K562 (cell line): ENCODE results near the gene ZBTB9. TPM values are rescaled to one million over a fixed set of nuclear protein-coding genes. Genes with fewer than 3 reads are reported as not detected.

ENCODE experiments used
- ATAC-seq: fragments of 200-7000 bp; cut with Tn5 transposase; 3 replicates; pipeline ENCODE4 v1.9.1; 2020; ENCODE audit warnings: moderate library complexity
- BruUV-seq: library from RNA; stranded (reverse); fragments of 400-500 nt; replicated peaks from 2 replicates; lab custom pipeline; 2021; lab: Mats Ljungman, UMichigan
- CTCF ChIA-PET: fragments of 300-600 bp; formaldehyde crosslinking; extraction: SDS; loops from one replicate; lab custom pipeline; 2021; ENCODE audit warnings: low intra/inter-chr PET ratio; lab: Yijun Ruan, JAX
- POLR2A ChIA-PET: fragments of 300-600, 350-650 bp; sonication (Branson Sonifier 250); formaldehyde crosslinking; extraction: SDS; loops from one replicate; lab custom pipeline; 2021; ENCODE audit warnings: antibody characterized with exemption, inconsistent platforms; lab: Yijun Ruan, JAX
- DNase-seq, 4 experiments: peaks; one replicate each; pipeline versions ENCODE4 v3.0.0 to v3.0.0-alpha.2; 2011 to 2018; ENCODE audit warnings: low spot score in 3 of 4, mixed read lengths in 3 of 4; ENCODE audit errors: extremely low read depth in 1 of 4
- FAIRE-seq: peaks from 2 replicates; lab custom pipeline; 2011; peaks lifted over from hg19 to GRCh38; lab: Jason Lieb, UNC
- H2AFZ ChIP-seq: 2 replicates; pipeline ENCODE4 v1.6.0; 2011; ENCODE audit warnings: low read depth, low read length, control low read depth, inconsistent platforms
- H3K27ac ChIP-seq: fragments of 200-600 bp; 3 replicates; pipeline ENCODE4 v1.8.0; 2011; ENCODE audit warnings: low read depth, mild to moderate bottlenecking, control low read depth, inconsistent platforms, low read length, moderate library complexity, mixed read lengths; ENCODE audit errors: extremely low read depth
- H3K27me3 ChIP-seq, 2 experiments: fragments of 300-600 bp in 1 of 2; 2 replicates in 1 of 2; 3 replicates in 1 of 2; pipeline versions ENCODE4 v1.6.0 to v1.8.0; 2011; ENCODE audit warnings: inconsistent platforms in 2 of 2, low read length in 2 of 2, mild to moderate bottlenecking in 1 of 2, mixed read lengths in 1 of 2, moderate library complexity in 1 of 2; ENCODE audit not compliant: control insufficient read depth in 2 of 2, insufficient read depth in 2 of 2
- H3K36me3 ChIP-seq: fragments of 300-600 bp; 3 replicates; pipeline ENCODE4 v1.8.0; 2011; ENCODE audit warnings: mild to moderate bottlenecking, low read length, inconsistent platforms; ENCODE audit not compliant: control insufficient read depth, insufficient read depth
- H3K4me1 ChIP-seq, 2 experiments: fragments of 200-600 bp in 1 of 2; replicated peaks in 1 of 2; 2 replicates in 1 of 2; 3 replicates in 1 of 2; pipeline versions ENCODE4 v1.5.1 to v1.8.0; 2011; ENCODE audit warnings: inconsistent platforms in 2 of 2, low read length in 2 of 2, mild to moderate bottlenecking in 1 of 2, mixed read lengths in 1 of 2, moderate library complexity in 1 of 2; ENCODE audit not compliant: control insufficient read depth in 2 of 2, insufficient read depth in 2 of 2
- H3K4me2 ChIP-seq: 2 replicates; pipeline ENCODE4 v1.6.1; 2011; ENCODE audit warnings: low read length, control low read depth, inconsistent platforms, mixed read lengths; ENCODE audit not compliant: insufficient read depth
- H3K4me3 ChIP-seq: fragments of 200-600 bp; sonication (generic), shearing (Covaris generic); 2 replicates; pipeline ENCODE4 v1.5.1; 2016; ENCODE audit warnings: control low read depth, inconsistent platforms
- H3K79me2 ChIP-seq: fragments of 200-600 bp; 3 replicates; pipeline ENCODE4 v1.8.0; 2011; ENCODE audit warnings: low read length, inconsistent platforms; ENCODE audit not compliant: control insufficient read depth, insufficient read depth
- H3K9ac ChIP-seq, 2 experiments: 2 replicates each; pipeline versions ENCODE4 v1.6.0 to v1.6.1; 2011; ENCODE audit warnings: low read depth in 2 of 2, low read length in 2 of 2, control low read depth in 1 of 2, inconsistent platforms in 1 of 2, mild to moderate bottlenecking in 1 of 2, mixed read lengths in 1 of 2; ENCODE audit not compliant: insufficient read depth in 1 of 2
- H3K9me1 ChIP-seq: one replicate; pipeline ENCODE4 v1.6.0; 2011; ENCODE audit warnings: inconsistent platforms, mild to moderate bottlenecking, low read length, moderate library complexity; ENCODE audit not compliant: control insufficient read depth, insufficient read depth
- H3K9me3 ChIP-seq: replicated peaks from 2 replicates; pipeline ENCODE4 v1.5.1; 2011; ENCODE audit warnings: low read depth, low read length, inconsistent platforms; ENCODE audit not compliant: control insufficient read depth, insufficient read depth
- H4K20me1 ChIP-seq: replicated peaks from 2 replicates; pipeline ENCODE4 v1.6.1; 2011; ENCODE audit warnings: low read length, inconsistent platforms, mixed read lengths; ENCODE audit not compliant: control insufficient read depth, insufficient read depth
- E2F3 ChIP-seq: fragments of 250-450 bp; sonication (Bioruptor Pico); IDR thresholded peaks from 2 replicates; pipeline ENCODE4 v1.4.0; 2020; ENCODE audit warnings: mild to moderate bottlenecking
- JUNB ChIP-seq: fragments of 450-650 bp; formaldehyde crosslinking; conservative IDR thresholded peaks from 2 replicates; pipeline ENCODE4 v1.4.0; 2020; ENCODE audit warnings: mild to moderate bottlenecking
- KDM2B ChIP-seq: fragments of 250-450 bp; sonication (Bioruptor Pico); IDR thresholded peaks from 2 replicates; pipeline ENCODE4 v1.8.0; 2021; ENCODE audit warnings: mild to moderate bottlenecking, moderate library complexity
- NONO ChIP-seq, 2 experiments: fragments of 200-400 bp in 1 of 2; fragments of 450-650 bp in 1 of 2; formaldehyde crosslinking in 1 of 2; IDR thresholded peaks; 2 replicates each; pipeline ENCODE4 v1.6.1; 2017; ENCODE audit warnings: low read depth in 2 of 2, mild to moderate bottlenecking in 2 of 2, moderate library complexity in 2 of 2, low read length in 1 of 2
- TEAD4 ChIP-seq, 2 experiments: sonication (generic) in 1 of 2; formaldehyde crosslinking in 1 of 2; IDR thresholded peaks; 2 replicates each; pipeline versions ENCODE4 v1.6.1 to v1.8.0; 2012 to 2022; ENCODE audit warnings: borderline replicate concordance in 1 of 2, inconsistent platforms in 1 of 2, low read length in 1 of 2, mild to moderate bottlenecking in 1 of 2, missing genetic modification reagents in 1 of 2
- ZSCAN29 ChIP-seq: fragments of 450-650 bp; IDR thresholded peaks from 2 replicates; pipeline ENCODE4 v1.6.1; 2017
- WGBS: fragments of 100-300 bp; shearing (Covaris generic); methylation state at CpG from one replicate; pipeline ENCODE4 v1.1.6; 2016; ENCODE audit warnings: low coverage, mixed read lengths; ENCODE audit not compliant: insufficient coverage; ENCODE audit errors: missing lambda C conversion rate; 5-methylcytosine and 5-hydroxymethylcytosine counted together
- in situ Hi-C: fragments of 300-500 bp; cut with MboI; formaldehyde crosslinking; loops from 4 replicates; pipeline ENCODE4 v1.15.0; 2018; ENCODE audit warnings: inconsistent platforms, mixed read lengths
- intact Hi-C: fragments of 100-400 bp; cut with micrococcal nuclease; formaldehyde crosslinking; loops from 2 replicates; pipeline ENCODE4 v1.14.2; 2022
- polyA plus RNA-seq, 8 experiments: library from polyadenylated mRNA; depleted of rRNA in 4 of 8; stranded (reverse) in 5 of 8; unstranded in 3 of 8; fragments of >200 nt; fragmentation: Nextera tagmentation in 2 of 8; fragmentation: Illumina TruSeq in 1 of 8; extraction: Ambion mirVana in 2 of 8; extraction: Trizol in 1 of 8; gene quantifications; 2 replicates each; pipeline versions ENCODE4 v1.2.1 to v1.2.3, GENCODE V29; 2011 to 2014; ENCODE audit warnings: inconsistent platforms in 1 of 8, missing spikeins in 1 of 8
- total RNA-seq, 7 experiments: library from RNA; depleted of rRNA in 6 of 7; stranded (reverse); fragments of >200 nt in 6 of 7; fragmentation: Illumina TruSeq in 2 of 7; extraction: Trizol in 2 of 7; gene quantifications; 2 replicates each; pipeline versions ENCODE4 v1.2.1 to v1.2.3, GENCODE V29; 2011 to 2021; ENCODE audit warnings: low replicate concordance in 1 of 7
- TF ChIP-seq, protein P1 (sequence below), 2 experiments: fragments of 450-650 bp; IDR thresholded peaks; 2 replicates each; pipeline ENCODE4 v1.6.1; 2016; ENCODE audit warnings: mild to moderate bottlenecking in 2 of 2, borderline replicate concordance in 1 of 2, low read depth in 1 of 2, moderate library complexity in 1 of 2

Gene ZBTB9
- total and polyA plus RNA-seq, 9 of the 15 experiments (the other 6 are each of a cell fraction or from before 2014, with no cell fraction given) = 1.9 to 19.5 (median 10.4) TPM

DNA sequence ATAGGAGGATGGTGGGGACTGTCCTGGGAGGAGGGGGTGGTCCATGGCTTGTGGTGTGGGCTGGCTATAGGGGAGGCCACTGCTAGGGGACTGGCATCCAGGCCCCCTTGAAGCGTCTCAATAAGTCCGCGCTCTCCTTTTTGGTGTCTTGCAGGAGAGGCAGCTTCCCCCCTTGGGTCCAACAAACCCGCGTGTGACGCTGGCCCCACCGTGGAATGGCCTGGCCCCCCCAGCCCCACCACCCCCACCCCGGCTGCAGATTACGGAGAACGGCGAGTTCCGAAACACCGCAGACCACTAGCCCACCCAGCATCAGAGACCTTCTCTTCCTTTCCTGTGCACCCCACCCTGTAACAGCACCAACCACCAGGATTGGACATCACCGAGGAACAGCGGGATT is 2.8 kb upstream of the ZBTB9 start:
- H3K9me3 ChIP-seq = no peaks in the 10 kb centered on the region
- no peak for ATAC-seq
- no peaks in the 10 kb centered on the region for H4K20me1 ChIP-seq
- H3K4me3 ChIP-seq = no peak overlapping the region
- TF ChIP-seq E2F3 (CRISPR knock-in tag) (no peak), KDM2B (CRISPR knock-in tag) (no peak)
- no peak overlapping the region for H2AFZ ChIP-seq
- H3K9ac ChIP-seq = peak overlapping the region in 1 of 2 experiments; percentile 38; a peak in 1 of 4 replicates
- peaks cover 35% of the 10 kb centered on the region for H3K79me2 ChIP-seq
- in situ Hi-C loops (no loop called here), intact Hi-C loops (no loop called here)
- H3K36me3 ChIP-seq = peaks cover 53% of the 10 kb centered on the region; the same call in 2 of the 3 replicates
- FAIRE-seq = no peak
- H3K27me3 ChIP-seq = no peaks in the 10 kb centered on the region
- BruUV-seq = no TSS peak
- POLR2A ChIA-PET = interaction anchor here (4.0 kb wide), 1 partner anchor 11 kb away, joined by 30 read pairs; no protein-coding TSS in a partner anchor
- H3K9me1 ChIP-seq = no peaks in the 10 kb centered on the region
- CTCF ChIA-PET = no interaction called here
- no peak overlapping the region for H3K4me2 ChIP-seq
- no peak overlapping the region for H3K27ac ChIP-seq
- DNase-seq = no peak
- 94% methylated on average over 5 of the region's 15 CpGs for WGBS
- H3K4me1 ChIP-seq = peaks cover 6 to 20% of the 10 kb centered on the region in 2 experiments; a peak in 4 of 5 replicates

DNA sequence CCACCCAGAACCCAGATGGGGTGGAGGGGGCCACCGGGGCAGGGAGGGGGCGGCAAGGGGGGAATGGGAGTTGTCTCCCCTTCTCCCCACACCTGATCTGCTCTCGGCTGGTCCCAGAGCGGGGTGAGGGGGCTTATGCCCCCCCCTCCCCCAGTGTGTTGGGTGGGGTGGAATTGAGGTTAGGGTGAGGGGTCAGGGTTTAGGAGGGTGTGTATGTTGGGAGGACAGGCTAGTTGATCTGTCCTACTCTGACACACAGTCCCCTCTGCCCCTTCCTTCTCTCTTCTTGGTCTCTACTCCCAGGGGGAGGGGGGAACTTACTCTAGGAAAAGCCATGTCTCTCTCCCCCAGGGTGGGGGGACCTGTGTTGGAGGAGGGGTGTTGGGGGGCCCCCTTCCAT is 1.9 kb upstream of the ZBTB9 start:
- Histone ChIP-seq H3K4me3 (0 out of 2 replicates have a peak overlapping the region, but pooled peaks have one; percentile 6), H3K36me3 (peaks cover 53% of the 10 kb centered on the region), H3K27me3 (no peaks in the 10 kb centered on the region), H3K4me2 (0 out of 2 replicates have a peak overlapping the region, but pooled peaks have one; percentile 94), H3K9me3 (no peaks in the 10 kb centered on the region), H3K79me2 (peaks cover 35% of the 10 kb centered on the region), H4K20me1 (no peaks in the 10 kb centered on the region), H3K9me1 (no peaks in the 10 kb centered on the region), H3K9ac (0 out of 4 replicates have a peak overlapping the region, but pooled peaks of 1 of the 2 experiments have one; percentile 15), H2AFZ (no peak overlapping the region), H3K27ac (no peak overlapping the region), H3K4me1 (peaks cover 6 to 20% of the 10 kb centered on the region in 2 experiments; a peak in 4 of 5 replicates)
- in situ Hi-C loops = no loop called here
- no TSS peak for BruUV-seq
- FAIRE-seq (no peak), DNase-seq (no peak), ATAC-seq (no peak)
- POLR2A ChIA-PET = no interaction called here
- intact Hi-C loops = no loop called here
- WGBS = 83% methylated on average over 1 of the region's 4 CpGs
- CTCF ChIA-PET = no interaction called here
- TF ChIP-seq, protein P1, sequence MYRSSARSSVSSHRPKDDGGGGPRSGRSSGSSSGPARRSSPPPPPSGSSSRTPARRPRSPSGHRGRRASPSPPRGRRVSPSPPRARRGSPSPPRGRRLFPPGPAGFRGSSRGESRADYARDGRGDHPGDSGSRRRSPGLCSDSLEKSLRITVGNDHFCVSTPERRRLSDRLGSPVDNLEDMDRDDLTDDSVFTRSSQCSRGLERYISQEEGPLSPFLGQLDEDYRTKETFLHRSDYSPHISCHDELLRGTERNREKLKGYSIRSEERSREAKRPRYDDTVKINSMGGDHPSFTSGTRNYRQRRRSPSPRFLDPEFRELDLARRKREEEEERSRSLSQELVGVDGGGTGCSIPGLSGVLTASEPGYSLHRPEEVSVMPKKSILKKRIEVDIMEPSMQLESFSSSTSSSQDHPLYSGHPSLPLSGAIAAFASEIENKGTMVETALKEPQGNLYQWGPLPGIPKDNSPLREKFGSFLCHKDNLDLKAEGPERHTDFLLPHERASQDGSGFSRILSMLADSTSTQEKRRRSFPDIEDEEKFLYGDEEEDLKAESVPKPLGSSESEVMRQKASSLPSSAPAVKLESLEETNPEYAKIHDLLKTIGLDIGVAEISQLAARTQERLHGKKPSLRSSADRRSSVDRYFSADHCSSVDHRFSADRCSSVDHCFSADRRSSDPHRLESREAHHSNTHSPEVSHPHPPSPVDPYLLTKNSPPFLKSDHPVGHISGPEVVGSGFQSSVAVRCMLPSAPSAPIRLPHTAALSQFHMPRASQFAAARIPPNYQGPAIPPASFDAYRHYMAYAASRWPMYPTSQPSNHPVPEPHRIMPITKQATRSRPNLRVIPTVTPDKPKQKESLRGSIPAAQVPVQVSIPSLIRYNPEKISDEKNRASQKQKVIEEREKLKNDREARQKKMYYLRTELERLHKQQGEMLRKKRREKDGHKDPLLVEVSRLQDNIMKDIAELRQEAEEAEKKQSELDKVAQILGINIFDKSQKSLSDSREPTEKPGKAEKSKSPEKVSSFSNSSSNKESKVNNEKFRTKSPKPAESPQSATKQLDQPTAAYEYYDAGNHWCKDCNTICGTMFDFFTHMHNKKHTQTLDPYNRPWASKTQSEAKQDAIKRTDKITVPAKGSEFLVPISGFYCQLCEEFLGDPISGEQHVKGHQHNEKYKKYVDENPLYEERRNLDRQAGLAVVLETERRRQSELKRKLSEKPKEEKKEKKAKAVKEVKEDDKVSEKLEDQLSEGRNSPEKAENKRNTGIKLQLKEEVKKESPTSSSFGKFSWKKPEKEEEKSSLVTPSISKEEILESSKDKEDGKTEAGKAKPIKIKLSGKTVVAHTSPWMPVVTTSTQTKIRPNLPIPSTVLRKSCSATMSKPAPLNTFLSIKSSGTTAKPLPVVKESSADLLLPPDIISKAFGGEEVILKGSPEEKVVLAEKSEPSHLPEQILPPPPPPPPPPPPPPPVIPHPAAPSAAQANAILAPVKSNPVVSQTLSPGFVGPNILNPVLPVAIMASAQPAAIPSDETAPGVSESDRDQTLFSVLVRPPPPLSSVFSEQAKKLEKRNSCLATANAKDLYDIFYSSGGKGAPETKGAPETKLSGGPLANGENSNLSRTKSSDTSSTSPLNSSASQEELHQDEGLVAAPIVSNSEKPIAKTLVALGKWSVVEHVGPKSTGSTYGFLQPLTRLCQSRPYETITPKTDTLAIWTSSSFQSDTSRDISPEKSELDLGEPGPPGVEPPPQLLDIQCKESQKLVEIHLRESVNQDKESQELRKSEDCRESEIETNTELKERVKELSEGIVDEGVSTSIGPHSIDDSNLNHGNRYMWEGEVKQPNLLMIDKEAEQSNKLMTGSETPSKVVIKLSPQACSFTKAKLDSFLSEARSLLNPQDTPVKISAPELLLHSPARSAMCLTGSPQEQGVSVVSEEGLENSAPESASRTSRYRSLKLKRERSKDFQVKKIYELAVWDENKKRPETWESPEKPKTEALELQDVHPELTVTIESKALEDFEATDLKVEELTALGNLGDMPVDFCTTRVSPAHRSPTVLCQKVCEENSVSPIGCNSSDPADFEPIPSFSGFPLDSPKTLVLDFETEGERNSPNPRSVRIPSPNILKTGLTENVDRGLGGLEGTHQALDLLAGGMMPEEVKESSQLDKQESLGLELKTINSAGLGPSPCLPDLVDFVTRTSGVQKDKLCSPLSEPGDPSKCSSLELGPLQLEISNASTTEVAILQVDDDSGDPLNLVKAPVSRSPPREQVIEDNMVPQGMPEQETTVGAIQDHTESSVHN (IDR thresholded peaks at IDR 0.05; ENCODE audit: borderline replicate concordance in 1 of 2, low read depth in 1 of 2) = no peak
- TF ChIP-seq NONO (IDR thresholded peaks at IDR 0.05; ENCODE audit: low read depth in 2 of 2, low read length in 1 of 2) (no peak), TEAD4 (IDR thresholded peaks at IDR 0.05; ENCODE audit: low read length) (no peak), TEAD4 (CRISPR knock-in tag; IDR thresholded peaks at IDR 0.05; ENCODE audit: borderline replicate concordance) (no peak), ZSCAN29 (no peak), JUNB (CRISPR knock-in tag) (no peak)
